WTC11 (cell line): ENCODE data around the gene FAT2. TPM values are rescaled to one million over a fixed set of nuclear protein-coding genes. Genes with fewer than 3 reads are reported as not detected.
"Not testable (repeated sequence)": the region's sequence is repeated elsewhere in the genome, so short reads cannot be mapped to it uniquely, and the experiment has no call there.

Experiments used
- ATAC-seq: fragments of 200-7000 bp; cut with Tn5 transposase; 2 replicates; pipeline ENCODE4 v1.10.0; 2021; ENCODE audit warnings: mild to moderate bottlenecking, moderate library complexity
- CTCF ChIA-PET: fragments of 300-600 bp; sonication (Branson Sonifier 250); formaldehyde crosslinking; loops from one replicate; lab custom pipeline; 2021; ENCODE audit warnings: antibody characterized with exemption; lab: Charles Lee
- POLR2A ChIA-PET: fragments of 350-600 bp; sonication (Branson Sonifier 250); formaldehyde crosslinking; loops from one replicate; lab custom pipeline; 2021; ENCODE audit warnings: antibody characterized with exemption; lab: Charles Lee
- DNase-seq: peaks from one replicate; pipeline ENCODE4 v3.0.0; 2021; ENCODE audit warnings: low spot score
- H3K27ac Mint-ChIP-seq: 2 replicates; pipeline ENCODE4 v1.8.0; 2021; ENCODE audit warnings: mixed read lengths
- H3K27me3 Mint-ChIP-seq: 2 replicates; pipeline ENCODE4 v1.8.0; 2021; ENCODE audit warnings: low read depth, mild to moderate bottlenecking, moderate library complexity, mixed read lengths
- H3K36me3 Mint-ChIP-seq: 2 replicates; pipeline ENCODE4 v1.8.0; 2021; ENCODE audit warnings: mixed read lengths
- H3K4me1 Mint-ChIP-seq: 2 replicates; pipeline ENCODE4 v1.8.0; 2022; ENCODE audit warnings: mixed read lengths
- H3K4me3 Mint-ChIP-seq: 2 replicates; pipeline ENCODE4 v1.8.0; 2021; ENCODE audit warnings: mild to moderate bottlenecking, moderate library complexity, mixed read lengths
- H3K9me3 Mint-ChIP-seq: 2 replicates; pipeline ENCODE4 v1.8.0; 2021; ENCODE audit warnings: mixed read lengths
- CREB1 ChIP-seq: sonication (generic); formaldehyde crosslinking; IDR thresholded peaks from 2 replicates; pipeline ENCODE4 v1.8.0; 2023; ENCODE audit warnings: mild to moderate bottlenecking, missing genetic modification reagents
- CTCF ChIP-seq: fragments of 200-600 bp; IDR thresholded peaks from 2 replicates; pipeline ENCODE4 v1.8.0; 2022; ENCODE audit warnings: antibody characterized with exemption
- ESRRA ChIP-seq: sonication (generic); formaldehyde crosslinking; IDR thresholded peaks from 2 replicates; pipeline ENCODE4 v1.8.1; 2022; ENCODE audit warnings: mild to moderate bottlenecking, missing genetic modification reagents, borderline replicate concordance
- ETV6 ChIP-seq: sonication (generic); formaldehyde crosslinking; IDR thresholded peaks from 2 replicates; pipeline ENCODE4 v1.8.1; 2022; ENCODE audit warnings: mild to moderate bottlenecking, missing genetic modification reagents
- FOXJ3 ChIP-seq: sonication (generic); formaldehyde crosslinking; IDR thresholded peaks from 2 replicates; pipeline ENCODE4 v1.9.0; 2021; ENCODE audit warnings: missing genetic modification reagents, mild to moderate bottlenecking, borderline replicate concordance
- FOXP4 ChIP-seq: sonication (generic); formaldehyde crosslinking; IDR thresholded peaks from 2 replicates; pipeline ENCODE4 v1.8.0; 2022; ENCODE audit warnings: mild to moderate bottlenecking, missing genetic modification reagents
- GRHL2 ChIP-seq: fragments of 250-450 bp; sonication (Bioruptor Pico); IDR thresholded peaks from 2 replicates; pipeline ENCODE4 v1.8.0; 2022; ENCODE audit warnings: mild to moderate bottlenecking, moderate library complexity; ENCODE audit not compliant: insufficient replicate concordance, severe bottlenecking
- NR3C1 ChIP-seq: sonication (generic); formaldehyde crosslinking; conservative IDR thresholded peaks from 2 replicates; pipeline ENCODE4 v1.8.1; 2023; ENCODE audit warnings: low read depth, mild to moderate bottlenecking, missing genetic modification reagents
- PRDM15 ChIP-seq: sonication (generic); formaldehyde crosslinking; IDR thresholded peaks from 2 replicates; pipeline ENCODE4 v1.8.0; 2022; ENCODE audit warnings: missing genetic modification reagents
- PRRX2 ChIP-seq: fragments of 250-450 bp; sonication (Bioruptor Pico); IDR thresholded peaks from 2 replicates; pipeline ENCODE4 v1.8.0; 2021; ENCODE audit warnings: mild to moderate bottlenecking
- SMAD4 ChIP-seq: sonication (generic); formaldehyde crosslinking; IDR thresholded peaks from 2 replicates; pipeline ENCODE4 v1.8.0; 2022; ENCODE audit warnings: mild to moderate bottlenecking, missing genetic modification reagents
- TEAD4 ChIP-seq: sonication (generic); formaldehyde crosslinking; IDR thresholded peaks from 2 replicates; pipeline ENCODE4 v1.8.0; 2022; ENCODE audit warnings: mild to moderate bottlenecking, missing genetic modification reagents
- ZBTB43 ChIP-seq: sonication (generic); formaldehyde crosslinking; IDR thresholded peaks from 2 replicates; pipeline ENCODE4 v1.8.1; 2023; ENCODE audit warnings: mild to moderate bottlenecking, missing genetic modification reagents
- ZNF121 ChIP-seq: sonication (generic); formaldehyde crosslinking; IDR thresholded peaks from 2 replicates; pipeline ENCODE4 v1.8.0; 2023; ENCODE audit warnings: missing genetic modification reagents
- ZNF317 ChIP-seq: sonication (generic); formaldehyde crosslinking; IDR thresholded peaks from 2 replicates; pipeline ENCODE4 v1.8.1; 2023; ENCODE audit warnings: low read depth, mild to moderate bottlenecking, moderate library complexity, missing genetic modification reagents, borderline replicate concordance
- total RNA-seq: library from RNA; stranded (reverse); gene quantifications from 3 replicates; pipeline ENCODE4 v1.2.3, GENCODE V29; 2021

FAT2 gene
- total RNA-seq, 1 experiment from 2014 or later, result 0.26 TPM

GRCh38 chr5:151585970-151586369 is 5.2 kb downstream of the FAT2 start:
- Mint-ChIP-seq H3K9me3 (no peaks in the 10 kb centered on the region), H3K27ac (no peak overlapping the region), H3K4me3 (no peak overlapping the region), H3K4me1 (peaks cover 23% of the 10 kb centered on the region), H3K36me3 (no peaks in the 10 kb centered on the region), H3K27me3 (peaks cover 7% of the 10 kb centered on the region)
- ChIA-PET CTCF (interaction anchor here (0.9 to 2.2 kb wide), 4 partner anchors 12 to 155 kb away, joined by 3 to 13 read pairs (median 4); no protein-coding TSS in a partner anchor), POLR2A (no interaction called here)
- no peak for TF ChIP-seq TEAD4 (CRISPR knock-in tag)
- no peak for TF ChIP-seq CREB1 (CRISPR knock-in tag)
- TF ChIP-seq NR3C1 (CRISPR knock-in tag), result no peak
- TF ChIP-seq PRDM15, result no peak
- TF ChIP-seq ZNF317 (CRISPR knock-in tag), result no peak
- TF ChIP-seq FOXP4 (CRISPR knock-in tag), result no peak
- TF ChIP-seq ZNF121 (CRISPR knock-in tag), result no peak
- no peak for TF ChIP-seq ZBTB43 (CRISPR knock-in tag)
- no peak for TF ChIP-seq FOXJ3 (CRISPR knock-in tag)
- TF ChIP-seq ESRRA, result no peak
- no peak for TF ChIP-seq ETV6
- no peak for TF ChIP-seq GRHL2 (CRISPR knock-in tag)
- TF ChIP-seq CTCF, result no peak
- no peak for TF ChIP-seq SMAD4
- no peak for TF ChIP-seq PRRX2
- ATAC-seq, result no peak
- DNase-seq, result no peak

GRCh38 chr5:151585344-151585743 is 5.8 kb downstream of the FAT2 start:
- H3K4me1 Mint-ChIP-seq, result peaks cover 25% of the 10 kb centered on the region
- DNase-seq, H3K36me3 Mint-ChIP-seq, H3K9me3 Mint-ChIP-seq, ATAC-seq, H3K27me3 Mint-ChIP-seq, H3K4me3 Mint-ChIP-seq, H3K27ac Mint-ChIP-seq, POLR2A ChIA-PET: not testable (repeated sequence)
- CTCF ChIA-PET, result interaction anchor here (0.9 to 2.2 kb wide), 4 partner anchors 12 to 156 kb away, joined by 3 to 13 read pairs (median 4); no protein-coding TSS in a partner anchor
